Small intestine (tissue), 7 donors: ENCODE data around the gene GAREM1. TPM values are rescaled to one million over a fixed set of nuclear protein-coding genes. Genes with fewer than 3 reads are reported as not detected.
A peak's percentile ranks its signal among the peaks of the same experiment; 100 is the strongest.

Experiments used
- DNase-seq, 2 donors: peaks; one replicate each; pipeline versions ENCODE4 v3.0.0 to v3.0.0-alpha.2; 2013
- FAIRE-seq: peaks from 2 replicates; lab custom pipeline; 2012; peaks lifted over from hg19 to GRCh38; lab: Jason Lieb, UNC
- H3K27ac ChIP-seq, 3 donors: one replicate each; pipeline ENCODE4 v1.5.1; 2013; ENCODE audit warnings: low read length in 2 of 3, mild to moderate bottlenecking in 2 of 3, control low read depth in 1 of 3, inconsistent platforms in 1 of 3, low read depth in 1 of 3, moderate library complexity in 1 of 3
- H3K27me3 ChIP-seq, 3 donors: one replicate each; pipeline ENCODE4 v1.6.1; 2013; ENCODE audit warnings: low read length in 3 of 3, inconsistent platforms in 1 of 3; ENCODE audit not compliant: control insufficient read depth in 3 of 3, insufficient read depth in 3 of 3
- H3K36me3 ChIP-seq, 3 donors: one replicate each; pipeline ENCODE4 v1.6.1; 2013; ENCODE audit warnings: low read length in 3 of 3, inconsistent platforms in 1 of 3, low read depth in 1 of 3, mild to moderate bottlenecking in 1 of 3, moderate library complexity in 1 of 3; ENCODE audit not compliant: control insufficient read depth in 3 of 3, insufficient read depth in 2 of 3
- H3K4me1 ChIP-seq, 3 donors: one replicate each; pipeline ENCODE4 v1.6.1; 2013; ENCODE audit warnings: low read length in 2 of 3, inconsistent platforms in 1 of 3, low read depth in 1 of 3, mild to moderate bottlenecking in 1 of 3, moderate library complexity in 1 of 3; ENCODE audit not compliant: control insufficient read depth in 3 of 3, insufficient read depth in 2 of 3
- H3K4me3 ChIP-seq, 3 donors: one replicate each; pipeline ENCODE4 v1.5.1; 2013; ENCODE audit warnings: low read length in 3 of 3, control low read depth in 1 of 3, inconsistent platforms in 1 of 3, low read depth in 1 of 3, mild to moderate bottlenecking in 1 of 3, moderate library complexity in 1 of 3
- H3K9me3 ChIP-seq, 2 donors: one replicate each; pipeline ENCODE4 v1.6.1; 2013; ENCODE audit warnings: low read depth in 1 of 2, low read length in 1 of 2; ENCODE audit not compliant: control insufficient read depth in 2 of 2, insufficient read depth in 1 of 2
- WGBS, 3 donors: extraction: QIAGEN DNeasy Blood & Tissue Kit; methylation state at CpG; one replicate each; pipeline ENCODE4 v1.1.7; 2013; 5-methylcytosine and 5-hydroxymethylcytosine counted together
- polyA plus RNA-seq, 4 donors: library from polyadenylated mRNA; stranded (reverse) in 3 of 4; unstranded in 1 of 4; fragments of 200-250 nt in 3 of 4; fragments of 120-200 nt in 1 of 4; gene quantifications; one replicate each; pipeline versions ENCODE4 v1.2.1 to v1.2.3, GENCODE V29; 2013
- donor health status: healthy with polysubstance abuse.
- donor health status: control.
- donor health status: control.
- donor health status: Bipolar disorder and iron deficiency.
- donor health status: healthy.

GAREM1 gene
- polyA plus RNA-seq, 4 donors, result 1.9 to 12.8 (median 4.0) TPM

DNA sequence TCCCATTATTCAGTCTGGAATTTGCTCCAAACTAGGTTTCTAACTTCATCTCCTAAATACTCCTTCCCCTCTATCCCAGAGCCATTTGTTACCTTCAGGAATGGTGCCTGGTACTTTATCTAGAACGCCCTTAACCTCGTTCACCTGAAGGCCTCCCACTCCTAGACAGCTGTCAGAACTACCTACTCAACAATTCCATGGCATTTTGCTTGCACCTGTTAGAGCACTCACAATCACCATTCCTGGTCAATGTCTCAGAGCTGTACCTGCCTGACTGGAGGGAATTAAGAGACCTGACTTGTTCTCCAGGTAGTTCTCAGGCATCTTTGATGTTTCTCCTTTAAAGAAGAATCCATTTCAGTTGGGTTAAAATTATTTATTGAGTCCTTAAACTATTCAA is 88.9 kb downstream of the GAREM1 start:
- H3K27ac ChIP-seq, result no peak overlapping the region
- no peak overlapping the region for H3K4me3 ChIP-seq
- FAIRE-seq (no peak), DNase-seq (no peak)
- H3K27me3 ChIP-seq, result no peaks in the 10 kb centered on the region
- 64 to 78% (median 73%) methylated on average over 2 of the region's 2 CpGs for WGBS, 3 donors
- H3K36me3 ChIP-seq, result peaks cover 0 to 5% (median 0%) of the 10 kb centered on the region in 3 donors
- H3K9me3 ChIP-seq, result no peaks in the 10 kb centered on the region
- peaks cover 0 to 3% (median 1%) of the 10 kb centered on the region in 3 donors for H3K4me1 ChIP-seq

DNA sequence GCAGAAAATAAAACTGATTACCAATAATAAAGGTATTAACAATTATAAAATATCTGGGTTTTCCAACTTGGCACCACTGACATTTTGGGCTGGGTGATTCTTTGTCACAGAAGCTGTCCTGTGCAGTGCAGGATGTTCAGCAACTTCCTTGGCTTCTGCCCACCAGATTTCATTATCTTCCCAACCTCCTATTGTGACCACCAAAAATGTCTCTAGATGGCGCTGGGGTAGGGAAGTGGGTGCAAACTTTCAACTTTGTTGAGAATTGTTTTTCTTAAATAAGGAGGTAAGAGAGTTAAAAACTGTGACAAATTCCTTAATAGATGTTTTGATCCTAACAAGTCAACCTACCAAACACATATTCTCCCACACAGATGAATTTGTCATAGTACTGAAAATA is 90.1 kb downstream of the GAREM1 start:
- no peak for FAIRE-seq
- no peak overlapping the region for H3K4me3 ChIP-seq
- H3K9me3 ChIP-seq, result no peaks in the 10 kb centered on the region
- peaks cover 0 to 3% (median 1%) of the 10 kb centered on the region in 3 donors for H3K4me1 ChIP-seq
- H3K36me3 ChIP-seq, result peaks cover 0 to 5% (median 0%) of the 10 kb centered on the region in 3 donors
- no peak overlapping the region for H3K27ac ChIP-seq
- DNase-seq, result no peak
- no peaks in the 10 kb centered on the region for H3K27me3 ChIP-seq
- WGBS, 3 donors, result 62 to 85% (median 79%) methylated on average over 1 of the region's 1 CpG

DNA sequence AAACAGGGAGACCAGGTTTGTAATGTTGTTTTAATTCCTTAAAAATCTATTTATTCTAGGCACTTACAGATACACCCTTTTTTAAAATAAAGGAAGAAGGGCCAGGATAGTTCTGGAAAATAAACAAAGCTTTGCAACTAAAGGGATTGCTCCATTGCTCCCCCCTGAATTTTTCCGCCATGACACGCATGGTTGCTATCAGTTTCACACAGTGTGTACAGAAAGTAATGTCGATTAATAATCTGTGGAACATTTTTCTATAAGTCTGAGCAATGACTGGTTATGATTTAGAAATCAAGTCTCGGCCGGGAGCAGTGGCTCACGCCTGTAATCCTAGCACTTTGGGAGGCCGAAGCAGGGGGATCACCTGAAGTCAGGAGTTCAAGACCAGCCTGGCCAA is 90.8 kb downstream of the GAREM1 start:
- WGBS, 3 donors, result 92 to 94% (median 93%) methylated on average over 7 of the region's 7 CpGs
- H3K4me1 ChIP-seq, result peaks cover 0 to 3% (median 1%) of the 10 kb centered on the region in 3 donors
- H3K27ac ChIP-seq, result no peak overlapping the region
- H3K4me3 ChIP-seq, result no peak overlapping the region
- H3K9me3 ChIP-seq, result no peaks in the 10 kb centered on the region
- peaks cover 0 to 5% (median 0%) of the 10 kb centered on the region in 3 donors for H3K36me3 ChIP-seq
- H3K27me3 ChIP-seq, result no peaks in the 10 kb centered on the region
- no peak for FAIRE-seq
- no peak for DNase-seq

DNA sequence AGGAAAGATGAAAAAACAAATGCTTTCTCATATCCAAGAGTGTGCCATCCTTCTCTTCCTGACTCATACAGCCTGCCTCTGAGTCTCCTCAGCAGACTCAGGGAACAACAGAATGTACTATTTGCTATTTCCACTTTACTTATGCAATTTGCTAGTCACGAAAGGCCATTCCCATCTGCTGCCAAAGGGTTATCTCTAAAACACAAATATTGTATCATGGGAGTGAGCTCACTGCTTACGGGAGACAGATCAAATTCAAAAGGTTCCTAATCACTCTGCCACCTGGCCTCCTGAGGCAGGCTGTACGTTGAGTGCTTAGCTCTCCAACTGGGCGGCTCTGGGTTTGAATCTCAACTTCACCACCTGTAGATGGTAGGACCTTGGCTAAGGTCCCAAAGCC is 92.0 kb downstream of the GAREM1 start:
- Histone ChIP-seq H3K4me3 (no peak overlapping the region), H3K9me3 (no peaks in the 10 kb centered on the region), H3K4me1 (peaks cover 1 to 6% (median 4%) of the 10 kb centered on the region in 3 donors), H3K36me3 (peaks cover 0 to 5% (median 0%) of the 10 kb centered on the region in 3 donors), H3K27ac (peak overlapping the region in 2 of 3 donors; percentile 8 to 68), H3K27me3 (no peaks in the 10 kb centered on the region)
- FAIRE-seq (no peak), DNase-seq (peak; percentile 24 to 70)
- WGBS, 3 donors, result 15 to 58% (median 29%) methylated on average over 4 of the region's 4 CpGs

DNA sequence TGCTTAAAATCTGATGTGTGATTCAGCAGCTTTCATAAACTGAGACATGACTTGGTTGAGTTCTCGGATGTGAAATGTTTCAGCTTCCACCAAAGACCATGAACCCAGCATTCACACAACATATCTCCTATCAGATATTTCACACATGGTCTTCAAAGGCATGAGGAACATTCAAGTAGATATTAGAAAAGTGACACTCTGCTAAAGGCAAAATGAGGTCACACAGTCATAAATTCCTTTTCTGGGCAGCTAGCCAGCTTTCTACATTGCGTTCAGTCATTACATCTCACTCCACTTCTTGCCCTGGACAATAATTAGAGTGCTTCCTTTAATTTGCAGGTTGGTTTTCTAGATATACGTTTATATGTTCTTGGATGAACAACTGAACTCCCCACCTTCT is 96.7 kb downstream of the GAREM1 start:
- H3K36me3 ChIP-seq, result peaks cover 0 to 5% (median 0%) of the 10 kb centered on the region in 3 donors
- H3K4me1 ChIP-seq, result peaks cover 9 to 29% (median 9%) of the 10 kb centered on the region in 3 donors
- FAIRE-seq (peak; percentile 15), DNase-seq (peak; percentile 92 to 96)
- H3K9me3 ChIP-seq, result no peaks in the 10 kb centered on the region
- H3K4me3 ChIP-seq, result no peak overlapping the region
- WGBS, 3 donors, result 5 to 24% (median 7%) methylated on average over 3 of the region's 3 CpGs
- H3K27ac ChIP-seq, result peak overlapping the region in 1 of 3 donors; percentile 65
- no peaks in the 10 kb centered on the region for H3K27me3 ChIP-seq

DNA sequence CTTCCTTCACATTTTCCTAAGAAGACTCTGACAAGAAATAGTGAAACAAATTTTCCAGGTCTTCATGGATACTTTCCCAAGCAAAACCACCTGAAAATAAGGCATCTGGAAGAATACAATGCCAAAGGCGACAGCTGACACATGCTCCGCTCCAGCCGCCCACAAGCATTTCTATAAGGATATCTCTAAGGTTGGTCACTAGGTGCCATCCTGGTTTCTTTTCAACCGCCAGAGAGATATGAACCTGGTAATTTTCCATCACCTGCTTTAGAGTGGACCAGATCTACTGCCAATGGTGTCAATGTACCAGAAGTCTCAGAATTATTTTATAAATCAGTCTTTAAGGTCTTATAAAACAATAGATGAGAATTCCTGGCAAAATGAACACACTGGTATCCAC is 97.2 kb downstream of the GAREM1 start:
- FAIRE-seq, result no peak
- H3K27ac ChIP-seq, result peak overlapping the region in 1 of 3 donors; percentile 83

DNA sequence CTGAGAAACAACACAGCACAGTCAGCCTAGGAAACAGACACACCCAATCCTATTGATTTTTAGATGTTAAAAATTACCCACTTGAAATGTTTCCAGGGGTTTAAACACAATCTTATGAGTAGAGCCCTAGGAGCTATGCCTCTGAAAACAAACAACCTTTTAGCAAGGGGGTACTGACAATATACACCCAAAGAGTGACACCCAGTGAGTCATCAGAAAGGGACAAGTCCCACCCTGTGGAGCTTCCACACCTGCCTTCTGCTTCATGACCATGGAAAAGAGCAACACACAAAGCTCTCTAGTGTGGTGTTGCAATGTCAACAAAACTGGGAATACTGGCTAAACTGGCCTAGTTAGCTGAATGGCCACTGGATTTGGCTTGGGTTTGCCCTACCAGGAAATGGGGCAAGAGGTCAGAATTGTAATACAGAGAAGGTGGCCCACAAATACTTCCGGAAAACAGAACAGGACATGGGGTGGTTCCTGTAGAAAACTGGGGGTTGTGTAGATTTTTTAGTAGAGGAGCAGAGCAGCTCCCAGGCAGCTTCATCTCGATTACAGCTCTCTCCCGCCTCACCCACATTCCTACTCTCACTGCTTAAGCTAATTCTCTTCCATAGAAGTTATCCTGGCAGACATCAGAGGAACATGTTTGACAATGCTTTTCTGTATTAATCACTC is 98.2 kb downstream of the GAREM1 start:
- no peaks in the 10 kb centered on the region for H3K9me3 ChIP-seq
- H3K27me3 ChIP-seq, result no peaks in the 10 kb centered on the region
- peak overlapping the region; percentile 68 to 89 (median 86) for H3K27ac ChIP-seq
- DNase-seq, result peak; percentile 92 to 94
- WGBS, 3 donors, result 9 to 56% (median 14%) methylated on average over 3 of the region's 3 CpGs
- H3K4me1 ChIP-seq, result peaks cover 8 to 32% (median 8%) of the 10 kb centered on the region in 3 donors
- peak; percentile 19 for FAIRE-seq
- no peak overlapping the region for H3K4me3 ChIP-seq
- H3K36me3 ChIP-seq, result peaks cover 0 to 2% (median 0%) of the 10 kb centered on the region in 3 donors

More for the DNA sequence above, 97.2 kb downstream of the GAREM1 start:
- Histone ChIP-seq H3K4me3 (no peak overlapping the region), H3K4me1 (peaks cover 6 to 29% (median 7%) of the 10 kb centered on the region in 3 donors), H3K36me3 (peaks cover 0 to 2% (median 0%) of the 10 kb centered on the region in 3 donors), H3K27me3 (no peaks in the 10 kb centered on the region), H3K9me3 (no peaks in the 10 kb centered on the region)
- 59 to 87% (median 86%) methylated on average over 4 of the region's 4 CpGs for WGBS, 3 donors
- DNase-seq, result no peak

DNA sequence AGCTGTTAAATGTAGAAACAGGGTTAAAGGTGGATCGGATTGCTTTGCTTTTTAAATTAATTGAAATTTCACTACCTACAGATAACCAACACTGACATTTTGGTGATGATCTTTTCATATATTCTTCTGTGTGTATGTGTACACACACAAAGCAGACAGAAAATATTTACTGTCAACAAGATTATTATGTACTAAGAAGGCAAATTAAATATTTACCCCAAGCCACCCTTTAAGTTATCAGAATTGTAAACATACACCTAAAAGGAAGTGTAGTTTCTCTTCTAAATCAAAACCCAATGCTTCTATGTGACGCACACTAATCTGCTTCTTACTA is 98.7 kb downstream of the GAREM1 start:
- Histone ChIP-seq H3K27me3 (no peaks in the 10 kb centered on the region), H3K9me3 (no peaks in the 10 kb centered on the region), H3K4me3 (no peak overlapping the region), H3K4me1 (peaks cover 8 to 32% (median 9%) of the 10 kb centered on the region in 3 donors), H3K36me3 (no peaks in the 10 kb centered on the region), H3K27ac (peak overlapping the region in 2 of 3 donors; percentile 86 to 89)
- FAIRE-seq (no peak), DNase-seq (no peak)
- WGBS, 3 donors, result 2 to 28% (median 15%) methylated on average over 2 of the region's 2 CpGs
